Measurements from ENCODE around the gene PALD1. TPM values are rescaled to one million over a fixed set of nuclear protein-coding genes. Genes with fewer than 3 reads are reported as not detected.

The PALD1 gene
- total and polyA plus RNA-seq, 3 donors from 2014 or later = 6.3 to 13.3 (median 8.3) TPM

GRCh38 chr10:70466951-70467350, 11.6 kb upstream of the PALD1 start:
- intact Hi-C loops (cut with DNase I; ENCODE audit: low total_unique reads) = loop anchor here (10.0 kb wide), 1 partner anchor 78 kb away; no protein-coding TSS in a partner anchor
- Histone ChIP-seq H3K4me3 (no peak overlapping the region), H3K27ac (no peak overlapping the region), H3K4me1 (no peaks in the 10 kb centered on the region), H3K36me3 (ENCODE audit: low read depth, missing control alignments) (no peaks in the 10 kb centered on the region), H3K27me3 (no peaks in the 10 kb centered on the region), H3K9me3 (no peaks in the 10 kb centered on the region)
- DNase-seq = no peak
- 81 to 96% methylated on average over 3 of the region's 3 CpGs for WGBS, 2 donors
- TF ChIP-seq CTCF (IDR thresholded peaks at IDR 0.05) (no peak), POLR2A (IDR thresholded peaks at IDR 0.05) (no peak)

- no peaks in the 10 kb centered on the region for H3K9me3 ChIP-seq
- intact Hi-C loops (cut with DNase I; ENCODE audit: low total_unique reads) = no loop called here
- no peaks in the 10 kb centered on the region for H3K36me3 ChIP-seq (ENCODE audit: low read depth, missing control alignments)
- DNase-seq = no peak
- no peak overlapping the region for H3K4me3 ChIP-seq
- 89 to 91% methylated on average over 8 of the region's 8 CpGs for whole genome bisulfite sequencing, 2 donors
- no peak overlapping the region for H3K27ac ChIP-seq
- no peak for TF ChIP-seq CTCF (IDR thresholded peaks at IDR 0.05)
- TF ChIP-seq POLR2A (IDR thresholded peaks at IDR 0.05) = no peak
- H3K27me3 ChIP-seq = no peaks in the 10 kb centered on the region
- peaks cover 8% of the 10 kb centered on the region for H3K4me1 ChIP-seq
Measured at GRCh38 chr10:70472799-70473454, 5.6 kb upstream of the PALD1 start.

- 97 to 100% methylated on average over 2 of the region's 2 CpGs for WGBS, 2 donors
- H3K27ac ChIP-seq = no peak overlapping the region
- DNase-seq = no peak
- no peak overlapping the region for H3K4me3 ChIP-seq
- no peak for TF ChIP-seq CTCF (IDR thresholded peaks at IDR 0.05)
- TF ChIP-seq POLR2A (IDR thresholded peaks at IDR 0.05) = no peak
- intact Hi-C loops (cut with DNase I; ENCODE audit: low total_unique reads) = no loop called here
- no peaks in the 10 kb centered on the region for H3K27me3 ChIP-seq
- peaks cover 16% of the 10 kb centered on the region for H3K4me1 ChIP-seq
- no peaks in the 10 kb centered on the region for H3K36me3 ChIP-seq (ENCODE audit: low read depth, missing control alignments)
- H3K9me3 ChIP-seq = no peaks in the 10 kb centered on the region
Measured at GRCh38 chr10:70474780-70475179, 3.8 kb upstream of the PALD1 start.

- intact Hi-C loops (cut with DNase I; ENCODE audit: low total_unique reads) = no loop called here
- Histone ChIP-seq H3K4me1 (peaks cover 25% of the 10 kb centered on the region), H3K27ac (no peak overlapping the region), H3K27me3 (no peaks in the 10 kb centered on the region), H3K4me3 (no peak overlapping the region), H3K9me3 (no peaks in the 10 kb centered on the region), H3K36me3 (ENCODE audit: low read depth, missing control alignments) (no peaks in the 10 kb centered on the region)
- 90 to 91% methylated on average over 8 of the region's 8 CpGs for WGBS, 2 donors
- no peak for DNase-seq
- no peak for TF ChIP-seq CTCF (IDR thresholded peaks at IDR 0.05)
- no peak for TF ChIP-seq POLR2A (IDR thresholded peaks at IDR 0.05)
Measured at GRCh38 chr10:70475661-70476060, 2.9 kb upstream of the PALD1 start.

Data from testis (tissue), 3 donors.